AG09319 (cell line): ENCODE measurements around the gene HIF1A.

Experiments used
- DNase-seq: peaks from one replicate; pipeline ENCODE4 v3.0.0-alpha.2; 2010; ENCODE audit warnings: low read depth; ENCODE audit errors: extremely low read depth
- CTCF ChIP-seq: IDR thresholded peaks from 2 replicates; pipeline ENCODE4 v1.5.1; 2011; ENCODE audit warnings: low read depth, mild to moderate bottlenecking, inconsistent platforms, low read length, moderate library complexity

HIF1A gene

GRCh38 chr14:61661471-61662400, 33.6 kb upstream of the HIF1A start:
- no peak for TF ChIP-seq CTCF
- DNase-seq = no peak

- no peak for DNase-seq
- TF ChIP-seq CTCF = no peak
Observed at GRCh38 chr14:61662437-61663311, 32.6 kb upstream of the HIF1A start.

- DNase-seq = no peak
Observed at GRCh38 chr14:61663312-61663979, 31.9 kb upstream of the HIF1A start.

GRCh38 chr14:61668282-61668681, 27.0 kb upstream of the HIF1A start:
- no peak for DNase-seq
- no peak for TF ChIP-seq CTCF

More at GRCh38 chr14:61663312-61663979, 31.9 kb upstream of the HIF1A start:
- TF ChIP-seq CTCF = no peak

GRCh38 chr14:61670576-61670975, 24.7 kb upstream of the HIF1A start:
- DNase-seq = no peak
- no peak for TF ChIP-seq CTCF

GRCh38 chr14:61671082-61671481, 24.2 kb upstream of the HIF1A start:
- no peak for TF ChIP-seq CTCF
- no peak for DNase-seq
